K562 treated with DMSO at 1 percent for 24 hours (cell line): ENCODE measurements around the gene RABEPK. TPM values are rescaled to one million over a fixed set of nuclear protein-coding genes. Genes with fewer than 3 reads are reported as not detected.

Source experiments
- total RNA-seq: library from RNA; unstranded; fragments of 300-600 nt; gene quantifications from 2 replicates; pipeline ENCODE4 v1.2.3, GENCODE V29; 2022; ENCODE audit warnings: low read depth; ENCODE audit not compliant: insufficient read depth

The RABEPK gene, protein sequence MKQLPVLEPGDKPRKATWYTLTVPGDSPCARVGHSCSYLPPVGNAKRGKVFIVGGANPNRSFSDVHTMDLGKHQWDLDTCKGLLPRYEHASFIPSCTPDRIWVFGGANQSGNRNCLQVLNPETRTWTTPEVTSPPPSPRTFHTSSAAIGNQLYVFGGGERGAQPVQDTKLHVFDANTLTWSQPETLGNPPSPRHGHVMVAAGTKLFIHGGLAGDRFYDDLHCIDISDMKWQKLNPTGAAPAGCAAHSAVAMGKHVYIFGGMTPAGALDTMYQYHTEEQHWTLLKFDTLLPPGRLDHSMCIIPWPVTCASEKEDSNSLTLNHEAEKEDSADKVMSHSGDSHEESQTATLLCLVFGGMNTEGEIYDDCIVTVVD
- 21.7 and 23.9 TPM in 2 replicates for total RNA-seq

DNA sequence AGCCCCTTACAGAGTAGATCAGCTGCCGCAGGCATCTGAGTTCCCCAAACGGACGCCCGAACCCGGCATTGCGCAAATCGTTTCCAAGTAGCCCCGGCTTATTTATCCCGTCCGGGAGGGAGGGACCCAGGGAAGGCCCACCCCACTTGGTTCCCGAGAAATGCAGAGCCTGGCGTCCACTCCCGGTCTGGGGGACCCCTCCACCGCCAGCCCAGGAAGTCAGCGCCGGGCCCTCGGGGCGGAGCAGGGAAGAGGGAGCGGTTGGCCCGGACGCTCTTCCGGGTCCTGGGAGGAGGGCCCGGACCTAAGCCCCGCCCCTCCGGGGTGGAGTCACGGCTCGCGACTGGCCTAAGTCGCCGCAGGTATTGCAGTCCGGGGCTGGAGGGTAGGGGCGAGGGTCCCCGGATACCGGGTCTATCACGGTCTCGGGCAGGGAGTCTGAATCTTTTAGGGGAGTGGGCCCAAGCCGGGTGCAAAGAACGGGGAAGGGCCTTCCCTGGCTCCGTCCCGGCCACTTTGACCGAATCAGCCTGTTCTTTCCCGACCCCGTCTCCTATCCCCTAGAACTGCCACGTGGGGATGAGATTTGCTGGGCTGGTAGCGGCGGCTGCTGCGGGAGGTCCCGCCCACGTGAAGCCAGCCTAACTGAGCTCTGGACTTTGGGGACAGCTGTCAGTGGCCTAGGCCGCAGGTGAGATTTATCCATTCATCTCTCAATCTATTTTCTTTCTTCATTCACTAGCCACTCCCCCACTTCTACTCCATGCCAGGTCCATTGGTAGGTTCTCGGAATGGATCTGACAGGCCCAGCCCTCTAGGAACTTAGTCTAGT lies at the start of gene RABEPK:
Gene RABEPK, plus strand, starts transcription at position 327 of the 832 bp plus-strand sequence. CDS start 2,472 bp downstream, outside the sequence.

DNA sequence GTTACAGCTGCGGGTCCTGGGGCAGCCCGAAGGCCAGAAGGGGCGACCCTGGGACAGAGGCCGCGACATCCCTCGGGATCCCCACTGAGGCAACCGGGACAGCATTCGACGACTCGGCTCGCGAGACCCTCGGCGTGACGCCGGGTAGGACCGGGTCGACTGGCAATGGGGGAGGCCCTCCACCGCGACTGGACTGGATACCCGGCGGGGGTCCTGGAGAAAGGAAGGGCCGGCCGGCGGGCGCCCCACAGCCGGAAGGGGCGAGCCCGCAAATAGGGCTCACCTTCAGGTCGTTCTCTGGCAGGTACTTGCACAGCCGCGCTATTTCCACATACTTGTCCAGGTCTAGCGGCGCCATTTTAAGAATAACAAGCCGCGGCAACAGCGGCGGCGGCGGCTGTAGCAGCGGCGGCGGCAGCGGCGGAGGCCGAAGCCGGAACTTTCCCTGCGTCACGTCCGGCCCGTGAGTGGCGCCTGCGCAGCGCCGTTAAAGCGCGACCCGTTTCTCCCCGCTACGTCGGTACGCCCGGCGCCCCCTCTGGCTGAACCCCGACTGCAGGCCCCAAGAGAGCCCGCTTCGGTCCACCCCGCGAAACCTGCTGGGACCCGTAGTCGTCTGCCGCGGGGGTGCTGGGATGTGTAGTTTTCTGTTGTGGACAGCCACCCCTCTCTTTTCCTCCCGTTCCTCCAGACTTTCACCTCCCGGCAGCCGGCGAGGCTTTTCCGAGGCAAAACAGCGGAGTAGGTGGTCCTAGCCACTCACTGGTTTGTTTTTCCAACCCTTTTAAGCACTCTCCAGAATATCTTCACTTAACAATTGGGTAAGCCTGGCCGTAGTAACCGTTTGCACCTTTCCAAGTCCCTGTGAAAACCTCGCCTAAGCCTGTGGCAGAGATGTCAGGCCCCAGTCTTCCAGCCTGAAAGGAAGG lies 10.7 kb upstream of the RABEPK start, which contains the start of gene PPP6C:
Gene PPP6C, minus strand, starts transcription at position 443 of the 929 bp plus-strand sequence. Its CDS starts 85 bp downstream, at position 358.

DNA sequence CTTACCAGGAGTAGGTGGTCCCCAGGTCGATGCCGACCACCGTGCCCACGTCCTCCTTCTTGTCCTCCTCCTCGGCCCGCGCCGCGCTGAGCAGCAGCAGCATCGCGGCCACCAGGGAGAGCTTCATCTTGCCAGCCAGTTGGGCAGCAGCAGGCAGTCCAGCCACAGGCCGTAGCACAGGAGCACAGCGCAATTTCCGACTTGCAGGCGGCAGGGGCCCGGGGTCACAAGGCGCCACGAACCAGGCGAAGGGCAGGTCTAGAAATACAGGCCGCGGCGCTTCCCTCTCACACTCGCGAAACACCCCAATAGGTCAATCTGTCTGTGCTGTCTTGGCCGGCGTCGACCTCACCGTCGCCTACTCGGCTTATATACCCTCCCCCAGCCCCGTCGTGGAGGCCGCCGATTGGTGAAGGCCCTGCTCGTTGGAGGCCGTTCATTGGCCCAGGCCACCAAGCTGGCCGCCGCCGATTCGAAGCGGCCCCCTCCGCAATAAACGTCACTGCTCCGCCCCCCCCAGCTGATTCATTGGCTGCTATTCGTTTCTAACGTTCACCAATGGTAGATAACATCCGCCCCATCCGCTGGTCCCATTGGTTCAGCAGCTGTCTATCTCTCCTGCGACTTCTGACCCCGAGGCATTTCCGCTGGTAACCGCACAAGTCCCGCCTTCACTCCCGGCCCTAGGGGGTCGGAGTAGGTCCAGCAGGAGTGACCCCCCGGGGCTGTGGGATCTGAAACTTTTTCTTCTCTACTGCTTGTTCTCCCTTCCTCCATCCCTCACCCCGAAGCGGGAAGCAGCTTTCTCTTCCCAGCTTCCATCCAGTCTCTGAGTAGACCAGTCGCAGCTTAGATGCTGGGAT lies 40.9 kb downstream of the RABEPK start, which contains the start of gene HSPA5:
Gene HSPA5, minus strand, starts transcription at position 344 of the 863 bp plus-strand sequence. Its CDS starts 217 bp downstream, at position 127.

GRCh38 chr9:125261501-125262293 lies 61.4 kb downstream of the RABEPK start, which contains the start of gene GAPVD1:
TSS of gene GAPVD1 (plus strand) at chr9:125261826. CDS start at chr9:125298922, 37,096 bp downstream.

Other genes starting within 250 kb of the RABEPK start
- gene SCAI, start 57.0 kb upstream of the RABEPK start, total RNA-seq = 2.0 and 3.3 TPM in 2 replicates
- gene PPP6C, start 10.7 kb upstream of the RABEPK start, total RNA-seq = 17.0 and 18.3 TPM in 2 replicates
- gene HSPA5, start 40.8 kb downstream of the RABEPK start, total RNA-seq = 247 and 251 TPM in 2 replicates
- 29.3 and 42.9 TPM in 2 replicates for gene GAPVD1, start 61.3 kb downstream of the RABEPK start, total RNA-seq